Raji (cell line): Measurements from ENCODE around the gene TMEM41A.

Experiments used
- POLR2A ChIP-seq: IDR thresholded peaks from 2 replicates; pipeline ENCODE4 v1.6.1; 2011; ENCODE audit warnings: low read depth, low read length, control low read depth; ENCODE audit not compliant: insufficient read depth

TMEM41A gene

GRCh38 chr3:185460719-185461350 is 38.0 kb downstream of the TMEM41A start:
- TF ChIP-seq POLR2A, result no peak

GRCh38 chr3:185460309-185460708 is 38.5 kb downstream of the TMEM41A start:
- no peak for TF ChIP-seq POLR2A

DNA sequence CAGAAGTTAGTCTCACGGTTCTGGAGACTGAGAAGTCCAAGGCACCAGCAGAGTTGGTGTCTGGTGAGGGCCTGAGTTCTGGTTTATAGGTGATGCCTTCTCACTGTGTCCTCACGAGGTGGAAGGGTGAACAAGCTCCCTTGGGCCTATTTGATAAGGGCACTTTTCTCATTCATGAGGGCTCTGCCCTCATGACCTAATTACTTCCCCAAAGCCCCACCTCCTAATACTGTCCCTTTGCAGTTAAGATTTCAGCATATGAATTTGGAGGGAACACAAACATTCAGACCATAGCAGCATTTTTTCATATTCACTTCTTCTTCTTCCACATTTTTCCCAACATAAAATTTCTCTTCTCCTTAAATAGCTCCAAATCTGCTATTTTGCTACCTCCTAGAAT is 41.5 kb downstream of the TMEM41A start:
- TF ChIP-seq POLR2A, result no peak

- no peak for TF ChIP-seq POLR2A
These were observed 50.7 kb downstream of the TMEM41A start for GRCh38 chr3:185448107-185448506.

DNA sequence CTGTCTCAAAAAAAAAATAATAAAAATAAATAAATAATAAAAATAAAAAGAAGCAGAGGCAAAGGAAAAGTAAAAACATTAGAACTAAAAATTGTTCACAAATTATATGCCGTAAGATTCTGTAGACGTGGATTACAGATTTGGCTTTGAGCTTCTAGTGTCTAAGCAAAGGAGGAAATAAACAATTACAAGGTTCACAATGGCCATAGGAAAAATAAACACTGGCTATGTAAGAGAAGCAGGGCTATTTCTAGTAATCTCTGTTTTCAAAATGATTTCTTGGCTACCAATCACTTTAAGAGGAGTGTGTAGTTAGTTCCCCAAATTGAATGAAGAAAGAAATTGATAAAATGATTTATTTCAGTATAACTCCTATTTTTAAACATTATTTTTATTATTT is 54.5 kb downstream of the TMEM41A start:
- no peak for TF ChIP-seq POLR2A

DNA sequence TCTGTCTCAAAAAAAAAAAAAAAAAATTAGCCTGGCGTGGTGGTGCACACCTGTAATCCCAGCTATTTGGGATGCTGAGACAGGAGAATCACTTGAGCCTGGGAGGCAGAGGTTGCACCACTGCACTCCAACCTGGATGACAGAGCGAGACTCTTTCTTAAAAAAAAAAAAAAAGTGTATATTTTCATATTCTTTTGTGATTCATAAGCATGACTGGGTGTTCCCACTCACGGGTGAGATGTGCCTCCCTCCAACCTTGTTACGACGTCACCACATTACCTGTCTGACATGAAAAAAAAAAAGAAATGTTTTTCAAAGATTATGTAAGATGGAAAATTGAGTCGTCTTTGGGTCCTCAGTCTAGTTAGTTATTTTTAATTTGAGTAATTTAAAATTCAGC is 56.8 kb downstream of the TMEM41A start:
- TF ChIP-seq POLR2A, result no peak

- no peak for TF ChIP-seq POLR2A
These were observed 58.9 kb downstream of the TMEM41A start for GRCh38 chr3:185439745-185440466.
